ENCODE data around the gene TPBGL. TPM values are rescaled to one million over a fixed set of nuclear protein-coding genes. Genes with fewer than 3 reads are reported as not detected.
A peak's percentile ranks its signal among the peaks of the same experiment; 100 is the strongest.

TPBGL gene
- total RNA-seq, 1 donor from 2014 or later = not detected

GRCh38 chr11:75241036-75241905, 697 bp downstream of the TPBGL start:
- no peaks in the 10 kb centered on the region for H3K36me3 Mint-ChIP-seq (ENCODE audit: unreplicated experiment)
- peak; percentile 92 for TF ChIP-seq CTCF (IDR thresholded peaks at IDR 0.05)
- peaks cover 70% of the 10 kb centered on the region for H3K27me3 Mint-ChIP-seq (ENCODE audit: unreplicated experiment)
- H3K4me3 Mint-ChIP-seq (ENCODE audit: unreplicated experiment) = peak overlapping the region; percentile 59
- no peaks in the 10 kb centered on the region for H3K9me3 Mint-ChIP-seq (ENCODE audit: unreplicated experiment)
- H3K4me1 Mint-ChIP-seq (ENCODE audit: unreplicated experiment) = peaks cover 8% of the 10 kb centered on the region
- peak; percentile 98 for DNase-seq (ENCODE audit: extremely low spot score, unreplicated experiment)
- H3K27ac Mint-ChIP-seq (ENCODE audit: unreplicated experiment) = no peak overlapping the region

GRCh38 chr11:75241906-75242644, 1.5 kb downstream of the TPBGL start:
- Mint-ChIP-seq H3K27ac (ENCODE audit: unreplicated experiment) (no peak overlapping the region), H3K4me1 (ENCODE audit: unreplicated experiment) (peaks cover 8% of the 10 kb centered on the region), H3K9me3 (ENCODE audit: unreplicated experiment) (no peaks in the 10 kb centered on the region), H3K36me3 (ENCODE audit: unreplicated experiment) (no peaks in the 10 kb centered on the region), H3K4me3 (ENCODE audit: unreplicated experiment) (peak overlapping the region; percentile 68), H3K27me3 (ENCODE audit: unreplicated experiment) (peaks cover 66% of the 10 kb centered on the region)
- TF ChIP-seq CTCF (IDR thresholded peaks at IDR 0.05) = no peak
- no peak for DNase-seq (ENCODE audit: extremely low spot score, unreplicated experiment)

GRCh38 chr11:75242722-75243600, 2.4 kb downstream of the TPBGL start:
- Mint-ChIP-seq H3K4me3 (ENCODE audit: unreplicated experiment) (peak overlapping the region; percentile 68), H3K27me3 (ENCODE audit: unreplicated experiment) (peaks cover 61% of the 10 kb centered on the region), H3K4me1 (ENCODE audit: unreplicated experiment) (peaks cover 8% of the 10 kb centered on the region), H3K9me3 (ENCODE audit: unreplicated experiment) (no peaks in the 10 kb centered on the region), H3K27ac (ENCODE audit: unreplicated experiment) (no peak overlapping the region), H3K36me3 (ENCODE audit: unreplicated experiment) (no peaks in the 10 kb centered on the region)
- no peak for DNase-seq (ENCODE audit: extremely low spot score, unreplicated experiment)
- no peak for TF ChIP-seq CTCF (IDR thresholded peaks at IDR 0.05)

- TF ChIP-seq CTCF (IDR thresholded peaks at IDR 0.05) = no peak
- no peaks in the 10 kb centered on the region for H3K9me3 Mint-ChIP-seq (ENCODE audit: unreplicated experiment)
- H3K27me3 Mint-ChIP-seq (ENCODE audit: unreplicated experiment) = peaks cover 52% of the 10 kb centered on the region
- no peaks in the 10 kb centered on the region for H3K36me3 Mint-ChIP-seq (ENCODE audit: unreplicated experiment)
- H3K4me3 Mint-ChIP-seq (ENCODE audit: unreplicated experiment) = no peak overlapping the region
- H3K4me1 Mint-ChIP-seq (ENCODE audit: unreplicated experiment) = peaks cover 8% of the 10 kb centered on the region
- no peak overlapping the region for H3K27ac Mint-ChIP-seq (ENCODE audit: unreplicated experiment)
- DNase-seq (ENCODE audit: extremely low spot score, unreplicated experiment) = no peak
Observed at GRCh38 chr11:75244052-75244814, 3.7 kb downstream of the TPBGL start.
